A673 (cell line): ENCODE data around the gene ECI1.

Source experiments
- EZH2 ChIP-seq: fragments of 200-600 bp; sonication (generic); IDR thresholded peaks from 2 replicates; pipeline ENCODE4 v1.6.1; 2017; ENCODE audit warnings: borderline replicate concordance, low read depth, mild to moderate bottlenecking, mixed read lengths, antibody characterized with exemption, low read length; ENCODE audit not compliant: poor library complexity, severe bottlenecking
- TF ChIP-seq, protein P1 (sequence below): fragments of 300-800, 200-600 bp; sonication (generic); conservative IDR thresholded peaks from 2 replicates; pipeline ENCODE4 v1.5.1; 2017; ENCODE audit warnings: low read depth, mild to moderate bottlenecking, antibody characterized with exemption, low read length, moderate library complexity, mixed read lengths

DNA sequence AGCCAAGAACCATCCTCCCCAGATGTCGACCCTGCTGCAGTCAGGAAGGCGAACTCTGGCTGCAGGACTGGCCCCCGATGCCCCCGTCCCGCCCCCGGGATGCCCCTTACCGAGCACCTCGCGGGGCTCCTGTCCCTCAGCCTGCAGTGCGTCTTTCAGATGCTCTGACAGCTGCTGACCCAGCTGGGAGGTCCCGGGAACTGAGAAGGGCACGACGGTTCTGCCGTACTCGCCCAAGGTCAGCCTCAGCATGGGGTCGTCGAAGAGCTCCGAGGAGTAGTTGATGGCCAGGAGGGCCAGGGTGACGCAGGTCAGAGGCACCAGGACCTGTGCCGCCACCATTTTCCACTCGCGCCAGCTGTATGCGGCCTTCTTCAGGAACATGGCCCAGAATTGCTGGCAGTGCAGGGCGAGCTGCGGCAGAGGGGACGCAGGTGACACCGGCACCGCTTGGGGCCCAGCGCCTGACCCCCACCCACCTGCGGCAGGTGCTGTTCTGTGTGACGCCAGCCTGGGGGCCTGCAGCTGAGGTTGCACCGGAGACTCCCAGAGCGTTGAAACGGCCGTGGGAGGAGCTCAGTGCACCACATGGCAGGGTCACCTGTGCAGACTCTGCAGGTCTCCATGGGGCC lies 36.6 kb upstream of the ECI1 start:
- TF ChIP-seq, protein P1, sequence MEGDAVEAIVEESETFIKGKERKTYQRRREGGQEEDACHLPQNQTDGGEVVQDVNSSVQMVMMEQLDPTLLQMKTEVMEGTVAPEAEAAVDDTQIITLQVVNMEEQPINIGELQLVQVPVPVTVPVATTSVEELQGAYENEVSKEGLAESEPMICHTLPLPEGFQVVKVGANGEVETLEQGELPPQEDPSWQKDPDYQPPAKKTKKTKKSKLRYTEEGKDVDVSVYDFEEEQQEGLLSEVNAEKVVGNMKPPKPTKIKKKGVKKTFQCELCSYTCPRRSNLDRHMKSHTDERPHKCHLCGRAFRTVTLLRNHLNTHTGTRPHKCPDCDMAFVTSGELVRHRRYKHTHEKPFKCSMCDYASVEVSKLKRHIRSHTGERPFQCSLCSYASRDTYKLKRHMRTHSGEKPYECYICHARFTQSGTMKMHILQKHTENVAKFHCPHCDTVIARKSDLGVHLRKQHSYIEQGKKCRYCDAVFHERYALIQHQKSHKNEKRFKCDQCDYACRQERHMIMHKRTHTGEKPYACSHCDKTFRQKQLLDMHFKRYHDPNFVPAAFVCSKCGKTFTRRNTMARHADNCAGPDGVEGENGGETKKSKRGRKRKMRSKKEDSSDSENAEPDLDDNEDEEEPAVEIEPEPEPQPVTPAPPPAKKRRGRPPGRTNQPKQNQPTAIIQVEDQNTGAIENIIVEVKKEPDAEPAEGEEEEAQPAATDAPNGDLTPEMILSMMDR: no peak
- TF ChIP-seq EZH2: no peak
